NCI-H524 (cell line): Measurements from ENCODE around the gene CPLX3.

Experiments
- DNase-seq, 2 experiments: peaks; one replicate each; lab custom pipeline; 2025; lab: John Stamatoyannopoulos, UW

CPLX3 gene

GRCh38 chr15:74802862-74803447 lies 23.5 kb upstream of the CPLX3 start:
- DNase-seq, result no peak

DNA sequence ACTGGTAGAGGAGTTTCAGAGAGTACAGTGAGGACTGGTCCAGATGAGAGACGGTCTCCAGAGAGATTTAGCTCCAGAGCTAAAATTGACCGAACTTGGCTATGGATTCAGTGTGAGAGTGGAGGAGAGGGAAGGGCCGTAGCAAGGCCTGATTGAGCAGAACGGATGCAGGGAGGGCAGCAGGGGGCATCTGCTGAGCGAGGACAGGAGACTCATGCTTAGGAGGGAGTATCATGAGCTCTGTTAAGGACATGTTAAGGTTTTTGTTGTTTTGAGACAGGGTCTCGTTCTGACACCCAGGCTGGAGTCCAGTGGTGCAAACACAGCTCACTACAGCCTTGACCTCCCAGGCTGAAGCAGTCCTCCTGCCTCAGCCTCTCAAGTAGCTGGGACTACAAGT lies 21.5 kb upstream of the CPLX3 start:
- no peak for DNase-seq

- DNase-seq, result no peak
Measured at GRCh38 chr15:74807282-74807681, 19.1 kb upstream of the CPLX3 start.

DNA sequence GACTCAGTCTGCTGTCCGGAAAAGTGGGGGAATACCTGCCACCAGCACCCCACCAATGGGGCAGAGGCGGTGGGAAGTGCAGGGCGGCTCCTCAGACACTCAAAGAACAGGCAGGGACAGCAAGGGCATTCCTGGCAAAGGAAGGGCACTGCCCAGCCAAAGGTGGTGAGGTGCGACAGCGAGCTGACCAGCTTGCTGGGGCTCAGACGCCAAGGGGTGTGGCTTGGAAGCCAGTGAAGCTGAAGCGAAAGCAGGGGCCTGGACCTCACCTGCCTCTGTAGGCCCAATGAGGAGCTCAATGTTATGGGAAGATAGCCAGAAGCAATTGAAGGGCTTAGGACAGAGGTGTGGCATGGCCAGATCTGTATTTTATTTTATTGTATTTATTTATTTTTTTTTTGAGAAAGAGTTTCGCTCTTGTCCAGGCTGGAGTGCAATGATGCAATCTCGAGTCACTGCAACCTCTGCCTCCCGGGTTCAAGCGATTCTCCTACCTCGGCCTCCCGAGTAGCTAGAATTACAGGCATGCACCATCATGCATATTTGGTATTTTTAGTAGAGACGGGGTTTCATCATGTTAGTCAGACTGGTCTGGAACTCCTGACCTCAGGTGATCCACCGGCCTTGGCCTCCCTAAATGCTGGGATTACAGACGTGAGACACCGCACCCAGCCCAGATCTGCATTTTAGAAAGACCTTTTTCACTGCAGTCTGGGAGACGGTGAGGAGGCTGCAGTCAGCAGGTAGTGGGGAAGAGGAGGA lies 18.2 kb upstream of the CPLX3 start:
- no peak for DNase-seq

- no peak for DNase-seq
Measured at GRCh38 chr15:74808840-74809229, 17.6 kb upstream of the CPLX3 start.

DNA sequence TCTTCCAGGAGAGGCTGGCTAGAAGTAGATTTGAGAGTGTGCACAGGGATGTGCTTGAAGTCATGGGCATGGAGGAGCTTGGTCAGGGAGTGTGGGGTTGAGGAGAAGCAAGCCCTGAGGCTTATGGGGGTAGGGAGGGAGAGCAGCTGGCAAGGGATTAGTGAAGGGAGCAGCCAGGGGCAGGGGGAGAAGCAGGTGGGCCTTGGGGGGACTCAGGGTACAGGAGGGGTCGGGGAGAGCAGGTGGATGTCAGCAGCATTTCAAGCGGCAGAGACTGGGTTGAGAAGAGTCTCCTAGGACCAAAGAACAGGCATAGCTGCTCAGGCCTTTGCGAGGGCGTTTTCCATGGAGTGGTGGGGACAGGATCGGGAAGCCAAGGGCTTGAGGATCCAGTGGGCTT lies 17.2 kb upstream of the CPLX3 start:
- DNase-seq, result peak; percentile 34 to 76

DNA sequence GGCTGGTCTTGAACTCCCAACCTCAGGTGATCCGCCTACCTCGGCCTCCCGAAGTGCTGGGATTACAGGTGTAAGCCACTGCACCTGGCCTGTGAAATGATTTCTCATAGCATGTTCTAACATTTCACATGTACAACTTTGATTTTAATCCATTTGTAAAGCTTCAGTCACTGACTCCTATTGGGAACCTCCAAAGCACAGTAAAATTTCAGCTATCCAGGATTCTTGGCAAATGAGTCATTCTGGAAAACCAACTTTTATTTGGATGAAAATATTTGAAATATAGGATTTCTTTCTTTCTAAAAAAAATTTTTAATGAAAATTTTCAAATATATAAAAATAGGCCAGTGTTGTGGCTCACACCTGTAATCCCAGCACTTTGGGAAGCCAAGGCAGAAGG lies 16.5 kb upstream of the CPLX3 start:
- no peak for DNase-seq

GRCh38 chr15:74812533-74812932 lies 13.9 kb upstream of the CPLX3 start, which contains the start of gene LMAN1L:
LMAN1L (plus strand) TSS chr15:74812835; CDS start chr15:74812855, 20 bp downstream.
- no peak for DNase-seq

GRCh38 chr15:74815121-74815934 lies 11.1 kb upstream of the CPLX3 start:
- peak in 1 of 2 experiments; percentile 18 for DNase-seq

DNA sequence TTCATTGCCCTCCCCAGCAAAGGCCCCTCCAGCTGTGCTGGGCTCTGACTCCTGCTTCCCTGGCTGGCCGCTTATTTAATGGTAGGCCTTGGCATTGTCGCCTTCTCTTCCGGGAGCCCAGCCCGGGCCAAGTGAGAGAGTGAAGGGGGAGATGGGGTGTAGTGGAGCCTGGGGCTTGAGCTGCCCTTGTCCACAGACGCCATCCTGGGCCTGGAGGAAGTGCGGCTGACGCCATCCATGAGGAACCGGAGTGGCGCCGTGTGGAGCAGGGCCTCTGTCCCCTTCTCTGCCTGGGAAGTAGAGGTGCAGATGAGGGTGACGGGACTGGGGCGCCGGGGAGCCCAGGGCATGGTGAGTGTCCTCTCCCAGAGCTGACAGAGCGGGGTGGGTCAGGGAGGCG lies 10.5 kb upstream of the CPLX3 start:
- no peak for DNase-seq

DNA sequence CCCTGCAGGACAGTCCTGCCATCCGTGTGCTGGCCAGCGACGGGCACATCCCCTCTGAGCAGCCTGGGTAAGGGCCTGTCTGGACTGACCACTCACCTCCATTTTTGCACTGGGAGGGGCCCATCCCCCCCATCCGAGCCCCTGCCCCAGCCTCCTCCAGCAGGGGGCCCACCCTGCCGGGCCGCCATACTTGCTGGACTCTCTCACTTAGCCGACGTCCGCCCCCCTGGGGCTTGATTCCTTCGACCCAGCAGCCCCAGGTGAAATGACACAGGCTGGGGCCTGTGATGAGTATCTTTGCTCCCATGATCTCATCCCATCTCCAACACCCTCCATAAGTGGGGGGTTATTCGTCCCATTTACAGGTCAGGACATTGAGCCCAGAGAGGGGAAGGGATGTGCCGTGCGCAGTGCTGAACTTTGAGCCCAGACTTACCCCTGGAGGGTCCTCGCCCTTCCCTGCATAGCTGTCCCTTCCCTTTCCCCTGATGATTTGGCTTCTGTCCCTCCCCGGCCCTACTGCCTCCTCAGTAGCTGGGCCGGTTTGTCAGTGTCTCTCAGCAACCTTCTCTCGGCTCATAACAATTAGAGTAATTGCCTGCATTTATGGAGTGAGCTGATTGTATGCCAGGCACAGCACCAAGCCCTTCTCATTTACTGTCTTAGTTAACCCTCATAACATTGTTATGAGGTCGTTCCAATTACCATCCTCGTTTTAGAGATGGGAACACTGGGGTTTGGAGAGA lies 9.6 kb upstream of the CPLX3 start:
- DNase-seq, result no peak

GRCh38 chr15:74817370-74817737 lies 9.1 kb upstream of the CPLX3 start:
- peak in 1 of 2 experiments; percentile 27 for DNase-seq

DNA sequence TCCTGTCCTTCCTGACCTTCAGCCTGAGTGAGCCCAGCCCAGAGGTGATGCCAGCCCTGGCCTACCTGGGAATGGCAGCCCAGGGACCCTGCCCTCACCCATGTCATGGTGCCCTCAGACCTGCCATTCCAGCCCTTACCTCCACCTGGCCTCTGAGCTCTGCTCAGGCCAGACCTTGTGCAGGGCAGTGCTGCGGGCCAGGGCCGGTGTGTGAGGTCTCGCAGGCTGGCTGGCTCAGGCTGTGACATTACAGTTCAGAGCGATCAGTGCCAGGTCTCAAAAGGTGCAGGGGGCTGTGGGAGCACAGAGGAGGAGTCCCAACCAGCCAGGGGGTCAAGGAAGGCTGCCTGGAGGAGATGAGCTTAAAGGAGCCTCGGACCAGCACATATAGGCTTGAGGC lies 6.4 kb upstream of the CPLX3 start:
- no peak for DNase-seq

DNA sequence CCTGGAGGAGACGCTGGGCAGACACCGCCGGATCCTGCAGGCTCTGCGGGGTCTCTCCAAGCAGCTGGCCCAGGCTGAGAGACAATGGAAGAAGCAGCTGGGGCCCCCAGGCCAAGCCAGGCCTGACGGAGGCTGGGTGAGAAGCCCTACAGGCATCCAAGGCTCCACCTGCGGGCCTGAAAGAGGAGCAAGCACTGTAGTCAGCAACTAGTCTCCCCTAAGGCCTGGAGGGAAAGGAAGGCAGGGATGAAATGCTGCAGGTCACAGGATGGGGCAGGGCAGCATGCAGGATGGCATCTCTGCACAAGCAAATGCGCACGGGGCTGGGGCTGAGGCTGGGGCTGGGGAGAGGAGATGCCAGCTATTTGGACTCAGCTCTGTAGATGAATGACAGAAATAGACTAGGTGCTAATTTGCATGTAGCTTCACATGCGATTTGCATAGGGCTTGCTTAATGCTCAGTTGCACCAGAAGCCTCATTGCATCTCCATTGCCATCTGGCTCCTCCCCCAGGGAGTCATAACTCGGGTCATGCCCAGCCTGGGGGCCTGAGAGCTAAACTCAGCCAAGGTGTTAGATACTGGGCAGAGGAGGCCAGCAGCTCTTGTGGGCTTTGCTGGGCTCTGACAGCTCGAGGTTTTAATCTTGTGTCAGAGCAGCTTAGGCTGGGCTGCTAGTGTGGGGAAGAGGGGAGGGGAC lies 5.2 kb upstream of the CPLX3 start:
- peak; percentile 54 to 87 for DNase-seq

DNA sequence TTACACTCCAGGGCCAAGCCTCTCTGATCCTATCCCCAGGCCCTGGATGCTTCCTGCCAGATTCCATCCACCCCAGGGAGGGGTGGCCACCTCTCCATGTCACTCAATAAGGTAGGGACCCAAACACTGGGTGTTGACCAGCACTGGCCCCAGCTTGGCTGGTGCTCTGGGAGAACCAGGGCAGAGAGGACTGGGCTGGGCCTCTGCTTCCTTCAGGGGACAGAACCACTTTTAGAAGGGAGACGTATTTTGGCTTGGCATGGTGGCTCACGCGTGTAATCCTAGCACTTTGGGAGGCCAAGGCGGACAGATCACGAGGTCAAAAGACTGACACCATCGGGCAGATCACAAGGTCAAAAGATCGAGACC lies 4.7 kb upstream of the CPLX3 start:
- DNase-seq, result no peak

- no peak for DNase-seq
Measured at GRCh38 chr15:74822233-74822632, 4.2 kb upstream of the CPLX3 start.

DNA sequence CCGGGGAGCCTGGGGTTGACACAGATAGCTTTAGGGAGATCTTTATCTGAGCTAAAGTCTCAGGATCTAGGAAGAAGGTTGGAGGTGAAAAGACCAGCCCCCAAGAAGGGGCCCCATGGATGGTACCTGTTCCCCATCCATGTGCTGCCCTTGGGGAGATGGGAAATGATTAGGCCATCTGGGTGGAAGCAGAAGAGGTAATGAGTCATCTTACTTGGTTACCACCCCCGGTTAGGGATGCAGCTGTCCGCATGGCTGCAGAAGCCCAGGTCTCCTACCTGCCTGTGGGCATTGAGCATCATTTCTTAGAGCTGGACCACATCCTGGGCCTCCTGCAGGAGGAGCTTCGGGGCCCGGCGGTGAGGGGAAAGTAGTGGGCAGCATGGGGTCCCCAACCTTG lies 3.1 kb upstream of the CPLX3 start:
- peak in 1 of 2 experiments; percentile 72 for DNase-seq

- no peak for DNase-seq
Measured at GRCh38 chr15:74824976-74825375, 1.5 kb upstream of the CPLX3 start.

GRCh38 chr15:74825866-74826265 lies 561 bp upstream of the CPLX3 start:
- peak in 1 of 2 experiments; percentile 50 for DNase-seq

DNA sequence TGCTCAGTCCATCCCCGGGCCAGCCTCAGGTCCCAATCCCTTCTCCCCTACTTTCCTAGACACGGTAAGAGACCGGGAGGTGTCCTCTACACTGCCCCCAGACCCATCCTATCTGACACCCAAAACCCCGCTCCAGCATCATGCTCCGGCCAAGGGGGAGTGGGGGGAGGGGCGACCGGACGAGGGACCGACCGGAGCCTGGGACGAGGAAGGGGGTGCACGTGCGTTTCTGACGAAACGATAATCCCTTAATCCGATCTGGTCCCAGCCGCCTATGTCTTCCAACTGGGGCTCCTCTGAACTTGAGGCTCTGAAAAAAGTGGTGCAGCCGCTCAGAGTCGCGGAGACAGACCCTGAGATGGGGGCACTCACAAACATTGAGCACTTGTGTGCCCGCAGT lies 494 bp downstream of the CPLX3 start:
- peak; percentile 54 to 80 for DNase-seq

GRCh38 chr15:74827614-74828013 lies 1.2 kb downstream of the CPLX3 start:
- peak in 1 of 2 experiments; percentile 31 for DNase-seq

DNA sequence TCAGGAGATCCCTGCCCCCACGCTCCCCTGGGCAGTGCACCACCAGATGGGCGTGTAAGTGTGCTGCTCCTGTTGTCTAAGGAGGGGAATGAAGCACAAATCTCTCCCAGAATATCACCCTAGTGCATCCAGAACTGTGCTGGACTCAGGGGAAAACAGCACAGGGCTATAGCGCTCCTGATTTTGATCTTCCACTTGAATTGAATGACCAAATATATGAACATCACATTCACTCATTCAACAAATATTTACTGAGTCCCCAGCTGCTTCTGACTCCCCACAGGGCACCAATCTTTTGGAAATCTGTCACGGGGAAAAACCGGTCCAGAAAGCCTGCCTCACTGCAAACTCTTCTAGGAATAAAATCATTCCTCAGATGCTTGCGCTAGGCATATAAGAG lies 2.4 kb downstream of the CPLX3 start:
- DNase-seq, result peak; percentile 66 to 92
